Upper lobe of left lung (tissue), 4 donors: ENCODE data around the gene ACP7.

ENCODE experiments used
- EP300 ChIP-seq, 4 donors: sonication (generic); formaldehyde crosslinking; IDR thresholded peaks; one replicate each; pipeline ENCODE4 v1.5.1; 2017; ENCODE audit warnings: antibody characterized with exemption in 4 of 4, control low read depth in 2 of 4
- POLR2A ChIP-seq, 4 donors: fragments of 450-650 bp; IDR thresholded peaks; one replicate each; pipeline ENCODE4 v1.5.1; 2016 to 2017; ENCODE audit warnings: antibody characterized with exemption in 4 of 4, mild to moderate bottlenecking in 2 of 4
- POLR2AphosphoS5 ChIP-seq, 2 donors: sonication (generic); formaldehyde crosslinking; IDR thresholded peaks; one replicate each; pipeline ENCODE4 v1.5.1; 2017; ENCODE audit warnings: antibody characterized with exemption in 2 of 2
- TF ChIP-seq, protein P1 (sequence below), 6 experiments: fragments of 450-650 bp in 4 of 6; fragments of 200-600 bp in 2 of 6; sonication (generic) in 2 of 6; IDR thresholded peaks; one replicate each; pipeline ENCODE4 v1.5.1; 2016 to 2019; ENCODE audit warnings: antibody characterized with exemption in 6 of 6

DNA sequence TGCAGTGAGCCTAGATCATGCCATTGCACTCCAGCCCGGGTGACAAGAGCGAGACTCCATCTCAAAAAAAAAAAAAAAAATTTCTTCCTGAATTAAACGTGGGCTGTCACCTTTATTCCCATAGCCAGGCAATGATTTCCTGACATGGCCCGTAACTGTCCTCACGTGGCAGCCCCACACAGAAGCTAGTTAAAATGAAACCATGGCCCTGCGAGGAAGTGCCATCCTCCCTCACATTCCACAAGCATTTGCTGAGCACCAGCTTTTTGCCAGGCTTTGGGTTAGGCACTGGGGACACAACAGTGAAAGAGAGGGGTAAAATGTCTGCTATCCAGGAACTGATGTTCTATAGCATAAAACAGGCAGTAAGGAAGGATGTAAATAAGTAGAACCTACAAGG lies 38.7 kb upstream of the ACP7 start:
- TF ChIP-seq EP300 (IDR thresholded peaks at IDR 0.05), result no peak
- TF ChIP-seq, protein P1, sequence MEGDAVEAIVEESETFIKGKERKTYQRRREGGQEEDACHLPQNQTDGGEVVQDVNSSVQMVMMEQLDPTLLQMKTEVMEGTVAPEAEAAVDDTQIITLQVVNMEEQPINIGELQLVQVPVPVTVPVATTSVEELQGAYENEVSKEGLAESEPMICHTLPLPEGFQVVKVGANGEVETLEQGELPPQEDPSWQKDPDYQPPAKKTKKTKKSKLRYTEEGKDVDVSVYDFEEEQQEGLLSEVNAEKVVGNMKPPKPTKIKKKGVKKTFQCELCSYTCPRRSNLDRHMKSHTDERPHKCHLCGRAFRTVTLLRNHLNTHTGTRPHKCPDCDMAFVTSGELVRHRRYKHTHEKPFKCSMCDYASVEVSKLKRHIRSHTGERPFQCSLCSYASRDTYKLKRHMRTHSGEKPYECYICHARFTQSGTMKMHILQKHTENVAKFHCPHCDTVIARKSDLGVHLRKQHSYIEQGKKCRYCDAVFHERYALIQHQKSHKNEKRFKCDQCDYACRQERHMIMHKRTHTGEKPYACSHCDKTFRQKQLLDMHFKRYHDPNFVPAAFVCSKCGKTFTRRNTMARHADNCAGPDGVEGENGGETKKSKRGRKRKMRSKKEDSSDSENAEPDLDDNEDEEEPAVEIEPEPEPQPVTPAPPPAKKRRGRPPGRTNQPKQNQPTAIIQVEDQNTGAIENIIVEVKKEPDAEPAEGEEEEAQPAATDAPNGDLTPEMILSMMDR (IDR thresholded peaks at IDR 0.05), result no peak
- no peak for TF ChIP-seq POLR2AphosphoS5 (IDR thresholded peaks at IDR 0.05)
- no peak for TF ChIP-seq POLR2A (IDR thresholded peaks at IDR 0.05)
